DMS 273 treated with DMSO at 0.1 percent for 48 hours (cell line): ENCODE measurements around the gene SLC38A10.
"Not testable (repeated sequence)": the region's sequence is repeated elsewhere in the genome, so short reads cannot be mapped to it uniquely, and the experiment has no call there.

Source experiments
- DNase-seq: peaks from one replicate; lab custom pipeline; 2025; lab: John Stamatoyannopoulos, UW

Gene SLC38A10

DNA sequence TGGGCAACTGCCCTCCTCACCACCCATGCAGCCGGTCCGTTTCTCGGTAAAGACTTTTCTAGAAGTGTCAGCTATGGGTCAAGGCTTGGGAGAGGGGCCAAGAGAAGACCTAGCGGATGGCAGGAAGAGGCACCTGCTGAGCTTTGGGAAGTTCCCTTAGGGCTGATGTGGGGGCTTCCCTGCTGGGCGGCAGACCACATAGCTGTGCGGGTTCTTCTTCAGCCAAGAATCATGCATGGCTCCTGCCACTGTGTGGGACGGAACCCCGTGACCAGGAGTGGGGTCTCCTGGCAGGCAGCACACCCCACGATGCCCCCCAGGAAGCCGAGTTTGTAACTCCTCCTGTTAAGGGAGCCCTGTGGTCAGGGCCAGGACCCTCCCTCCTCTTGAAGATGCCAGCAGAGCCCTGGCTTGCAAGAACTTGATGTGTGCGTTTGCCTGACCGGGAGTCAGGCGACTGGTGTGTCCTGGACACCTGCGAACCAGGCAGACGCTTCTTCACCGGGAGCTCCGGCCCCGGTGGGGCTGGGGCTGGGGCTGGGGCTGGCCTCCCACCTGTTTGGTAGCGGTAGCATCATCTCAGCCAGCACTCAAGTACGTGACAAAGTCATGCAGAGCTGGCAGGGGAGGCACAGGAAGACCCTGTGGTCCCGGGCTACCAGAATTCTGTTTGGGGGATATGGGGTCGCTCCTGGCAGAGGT, 17.7 kb upstream of the SLC38A10 start:
- no peak for DNase-seq

DNA sequence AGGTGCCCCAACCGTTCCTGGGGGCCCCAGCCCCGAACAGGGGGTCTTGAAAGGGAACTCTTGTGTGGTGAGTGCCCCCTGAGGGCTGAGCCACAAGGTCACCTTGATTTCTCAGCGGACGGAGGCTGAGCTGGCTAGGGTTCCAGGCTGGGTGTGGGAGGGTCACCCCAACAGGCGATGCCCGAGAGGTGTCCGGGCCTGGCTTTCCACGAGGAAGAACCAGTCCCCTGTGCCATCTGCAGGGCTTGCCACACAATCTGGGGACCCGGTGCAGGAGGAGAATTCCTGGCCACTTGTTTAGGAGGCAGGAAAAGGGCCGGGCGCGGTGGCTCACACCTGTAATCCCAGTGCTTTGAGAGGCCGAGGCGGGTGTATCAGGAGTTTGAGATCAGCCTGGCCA, 16.8 kb upstream of the SLC38A10 start:
- no peak for DNase-seq

DNA sequence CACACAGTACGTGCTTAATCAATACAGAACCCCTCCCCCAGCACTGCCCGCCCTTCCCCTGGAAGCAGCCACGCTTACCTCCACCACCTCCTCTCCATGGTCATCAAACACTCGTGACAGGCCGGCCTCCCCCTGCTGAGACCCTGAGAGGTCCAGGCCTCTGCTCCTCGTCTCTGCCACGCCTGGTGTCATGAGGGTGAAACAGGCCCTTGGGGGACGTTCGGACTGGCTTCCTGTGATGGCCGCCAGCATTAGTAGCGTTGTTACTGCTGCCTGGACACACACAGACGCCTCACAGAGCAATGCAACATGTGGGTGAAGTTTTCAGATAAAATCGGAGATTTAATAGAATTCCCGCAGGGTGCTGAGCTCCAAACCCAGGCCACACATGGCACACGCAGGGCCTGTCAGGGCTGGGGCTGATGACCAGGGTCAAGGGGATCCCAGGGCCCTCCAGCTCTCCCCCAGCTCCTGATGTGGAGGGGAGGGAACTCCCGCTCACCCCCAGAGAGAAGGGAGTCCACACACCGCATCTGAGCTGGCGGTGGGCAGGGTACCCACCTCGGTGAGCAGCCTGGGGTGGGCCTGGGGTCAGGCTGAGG, 15.9 kb upstream of the SLC38A10 start:
- no peak for DNase-seq

DNA sequence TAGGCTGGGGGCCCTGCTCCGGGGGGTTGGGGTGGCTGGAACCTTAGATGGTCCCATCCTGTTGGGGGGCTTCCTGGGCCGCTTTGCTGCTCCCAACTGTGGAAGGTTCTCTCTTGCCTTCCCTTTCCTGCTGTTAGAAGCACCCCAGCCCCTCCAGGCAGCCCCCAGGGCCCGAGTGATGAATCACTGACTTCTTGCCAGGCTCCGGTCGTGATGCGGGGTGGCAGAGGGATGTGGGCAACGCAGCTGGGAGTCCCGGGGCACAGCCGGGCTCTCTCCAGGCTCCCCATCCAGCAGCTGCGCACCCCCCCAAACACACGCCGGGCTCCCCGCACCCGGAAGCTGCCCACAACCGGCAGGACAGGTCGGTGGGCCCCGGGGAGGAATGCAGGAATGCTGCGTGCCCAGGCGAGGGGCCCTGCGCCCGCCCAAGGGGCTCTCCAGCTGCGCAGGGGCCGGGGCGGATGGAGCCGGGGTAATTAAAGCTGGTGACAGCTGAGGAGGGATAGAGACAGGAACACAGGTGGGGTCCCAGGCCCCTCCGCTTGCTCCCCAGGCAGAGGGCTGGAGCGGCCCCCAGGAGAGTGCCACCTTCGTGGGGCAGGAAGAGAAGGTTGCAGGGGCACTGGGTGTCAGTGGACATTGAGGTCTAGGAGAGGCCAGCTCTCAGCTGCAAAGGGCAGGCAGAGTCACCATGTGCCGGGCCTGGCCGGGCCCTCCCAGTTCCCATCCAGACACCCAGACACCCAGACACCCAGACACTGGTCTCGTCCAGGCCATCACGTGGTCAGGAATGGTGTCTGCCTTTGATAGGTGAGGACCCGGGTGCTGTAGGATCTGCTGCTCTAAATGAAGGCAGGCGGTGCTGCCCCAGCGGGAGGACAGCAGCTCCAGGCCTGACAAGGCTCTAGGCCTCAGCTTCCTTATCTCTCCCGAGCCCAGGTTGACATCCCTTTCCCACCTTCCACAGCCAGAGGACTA, 15.0 kb upstream of the SLC38A10 start:
- DNase-seq, result no peak

DNA sequence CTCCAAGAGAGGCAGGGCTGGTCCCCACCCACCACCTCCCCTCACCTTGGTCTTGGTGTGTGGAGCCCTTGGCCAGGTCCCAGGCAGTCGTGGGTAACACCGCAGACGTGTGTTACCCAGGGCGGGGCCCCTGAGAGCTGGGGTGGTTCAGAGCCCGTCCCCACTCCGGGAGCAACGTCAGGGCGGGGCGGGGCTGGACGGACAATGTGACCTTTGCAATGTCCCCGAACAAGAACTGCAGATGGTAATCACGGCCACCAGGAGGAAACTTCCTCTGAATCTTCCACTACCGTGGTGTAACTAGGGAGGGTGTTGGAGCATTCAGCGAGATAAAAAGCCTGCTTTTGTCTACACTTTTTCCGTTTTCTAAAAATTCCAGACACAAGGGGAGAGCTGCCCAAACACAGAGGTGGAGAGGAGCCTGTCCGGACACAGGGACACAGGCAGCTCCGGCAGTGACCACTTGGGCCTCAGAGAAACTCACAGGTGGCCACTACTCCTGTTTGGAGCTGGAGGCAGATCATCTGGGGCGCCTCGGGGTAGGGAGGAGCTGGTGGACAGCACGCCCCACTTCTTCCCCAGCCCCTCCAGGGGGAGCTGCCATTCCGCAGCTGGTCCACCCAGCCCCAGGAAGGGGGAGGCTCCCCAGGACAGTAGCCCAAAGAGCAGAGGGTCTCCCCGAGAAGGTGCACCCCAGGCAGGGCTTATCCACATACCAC, 14.2 kb upstream of the SLC38A10 start:
- no peak for DNase-seq

DNA sequence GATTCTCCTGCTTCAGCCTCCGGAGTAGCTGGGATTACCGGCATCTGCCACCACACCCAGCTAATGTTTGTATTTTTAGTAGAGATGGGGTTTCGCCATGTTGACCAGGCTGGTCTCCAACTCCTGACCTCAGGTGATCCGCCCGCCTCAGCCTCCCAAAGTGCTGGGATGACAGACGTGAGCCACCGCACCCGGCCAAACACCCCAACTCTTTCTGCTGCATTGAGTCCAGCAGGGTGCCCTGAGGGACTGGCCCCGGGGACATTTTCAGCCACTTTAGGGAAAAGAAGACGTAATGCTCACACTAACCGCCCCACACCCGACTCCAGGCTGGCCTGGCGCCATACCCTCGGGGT, 13.7 kb upstream of the SLC38A10 start:
- not testable (repeated sequence) for DNase-seq

DNA sequence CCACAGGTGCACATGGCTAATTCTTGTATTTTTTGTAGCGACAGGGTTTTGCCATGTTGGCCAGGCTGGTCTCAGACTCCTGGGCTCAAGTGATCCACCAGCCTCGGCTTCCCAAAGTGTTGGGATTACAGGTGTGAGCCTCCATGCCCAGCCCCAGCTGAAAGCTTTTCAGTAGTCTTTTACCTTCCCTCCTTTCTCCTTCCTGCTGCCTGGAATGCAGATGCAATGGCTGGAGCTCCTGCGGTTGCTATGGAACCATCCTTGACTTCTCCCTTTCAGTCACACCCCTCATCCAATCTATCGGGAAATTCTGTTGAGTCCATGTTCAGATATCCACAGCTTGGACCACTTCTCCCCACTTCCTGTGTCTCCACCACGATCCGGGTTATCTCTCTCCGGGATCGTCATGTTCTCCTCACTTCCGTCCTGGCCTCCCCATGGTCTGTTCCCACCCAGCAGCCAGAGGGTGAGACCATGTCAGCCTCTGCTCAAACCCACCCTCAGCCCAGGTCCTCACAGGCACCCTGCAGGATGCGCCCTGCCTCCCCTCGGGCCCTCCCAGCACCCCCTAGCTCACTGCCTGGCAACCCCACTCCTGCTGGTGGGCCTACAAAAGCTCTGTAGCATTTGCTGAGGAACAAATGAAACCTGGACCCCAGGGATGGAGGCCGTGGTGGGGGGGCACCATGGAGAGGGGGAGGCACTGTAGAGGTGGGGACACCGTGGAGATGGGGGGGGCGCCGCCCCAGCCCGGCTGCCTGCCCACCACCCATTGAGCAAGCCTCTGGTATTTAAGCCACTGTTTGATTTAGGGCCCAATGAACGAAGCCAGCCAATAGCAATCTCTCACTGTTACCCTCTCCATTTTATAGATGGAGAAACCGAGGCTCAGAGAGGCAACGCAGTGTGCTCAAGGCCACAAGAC, 12.8 kb upstream of the SLC38A10 start:
- DNase-seq, result no peak

DNA sequence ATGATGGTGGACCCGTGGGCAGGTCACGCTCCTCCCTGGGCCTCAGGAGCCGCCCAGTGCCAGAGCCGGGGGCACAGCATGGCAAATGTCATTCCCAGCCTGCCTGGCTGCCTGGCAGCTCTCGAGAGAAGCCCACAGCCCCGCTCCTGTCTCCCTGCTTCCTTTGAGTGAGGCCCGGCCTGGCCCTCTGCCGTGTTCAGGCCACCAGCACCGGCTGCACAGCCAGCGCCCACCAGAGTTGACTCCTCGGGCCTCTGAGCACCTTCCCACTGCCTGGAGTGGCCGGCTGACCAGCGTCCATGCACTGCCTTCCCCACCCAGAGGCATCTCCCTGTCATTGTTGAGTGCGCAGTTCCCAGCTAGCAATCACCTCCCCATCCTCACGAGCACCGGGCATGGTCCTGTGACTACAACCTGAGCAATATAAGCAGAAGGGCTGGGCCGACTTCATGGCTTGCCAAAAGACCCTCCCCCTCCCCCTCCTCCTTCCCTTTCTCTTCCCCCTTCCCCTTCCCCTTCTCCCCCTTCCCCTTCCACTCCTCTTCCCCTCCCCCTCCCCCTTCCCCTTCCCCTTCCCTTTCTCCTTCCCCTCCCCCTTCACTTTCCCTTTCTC, 11.9 kb upstream of the SLC38A10 start:
- no peak for DNase-seq

DNA sequence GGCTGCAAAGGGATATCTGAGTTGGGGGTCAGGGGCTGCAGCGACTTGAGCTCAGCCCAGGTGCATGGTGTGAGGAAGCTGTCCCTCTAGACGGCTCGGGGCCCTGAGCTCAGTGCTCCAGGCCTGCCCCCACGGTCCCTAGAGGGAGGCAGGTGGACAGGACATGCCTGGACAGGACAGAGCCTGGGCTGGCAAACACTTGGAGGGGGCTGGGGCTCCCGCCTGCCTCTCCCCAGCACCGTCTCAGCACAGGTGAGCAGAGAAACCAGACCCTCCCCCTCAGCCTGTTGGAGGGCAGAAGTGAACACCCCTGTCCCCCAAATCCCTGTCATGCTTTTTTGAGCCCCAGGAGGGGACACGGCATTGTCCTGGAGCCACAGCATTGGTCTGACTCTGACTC, 11.4 kb upstream of the SLC38A10 start:
- no peak for DNase-seq

DNA sequence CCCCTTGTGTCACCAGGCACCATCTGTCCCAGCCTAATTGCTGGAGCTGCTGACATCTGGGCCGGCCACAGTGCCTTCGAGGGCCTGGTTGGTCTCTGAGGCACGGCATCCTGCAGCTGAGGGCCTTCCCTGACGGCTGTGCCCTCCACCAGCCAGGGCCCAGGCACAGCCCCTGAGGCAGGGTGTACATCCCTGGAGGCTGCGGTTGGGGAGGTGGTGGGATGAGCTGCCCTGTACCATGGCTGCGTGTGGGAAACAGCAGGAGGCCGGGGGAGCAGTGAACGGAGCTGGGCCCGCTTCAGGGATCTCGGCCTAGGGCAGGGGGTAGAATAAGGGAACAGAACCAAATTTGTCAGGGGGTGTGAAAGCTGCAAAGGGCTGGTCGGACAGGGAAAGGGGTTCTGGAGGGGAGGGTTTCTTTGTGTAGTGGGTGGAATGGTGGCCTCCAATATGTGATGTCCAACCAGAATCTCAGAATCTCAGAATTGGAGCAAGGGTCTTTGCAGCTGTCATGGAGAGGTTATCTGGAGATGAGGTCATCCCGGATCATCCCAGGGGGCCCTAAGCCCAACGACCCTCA, 10.0 kb upstream of the SLC38A10 start:
- DNase-seq, result no peak

DNA sequence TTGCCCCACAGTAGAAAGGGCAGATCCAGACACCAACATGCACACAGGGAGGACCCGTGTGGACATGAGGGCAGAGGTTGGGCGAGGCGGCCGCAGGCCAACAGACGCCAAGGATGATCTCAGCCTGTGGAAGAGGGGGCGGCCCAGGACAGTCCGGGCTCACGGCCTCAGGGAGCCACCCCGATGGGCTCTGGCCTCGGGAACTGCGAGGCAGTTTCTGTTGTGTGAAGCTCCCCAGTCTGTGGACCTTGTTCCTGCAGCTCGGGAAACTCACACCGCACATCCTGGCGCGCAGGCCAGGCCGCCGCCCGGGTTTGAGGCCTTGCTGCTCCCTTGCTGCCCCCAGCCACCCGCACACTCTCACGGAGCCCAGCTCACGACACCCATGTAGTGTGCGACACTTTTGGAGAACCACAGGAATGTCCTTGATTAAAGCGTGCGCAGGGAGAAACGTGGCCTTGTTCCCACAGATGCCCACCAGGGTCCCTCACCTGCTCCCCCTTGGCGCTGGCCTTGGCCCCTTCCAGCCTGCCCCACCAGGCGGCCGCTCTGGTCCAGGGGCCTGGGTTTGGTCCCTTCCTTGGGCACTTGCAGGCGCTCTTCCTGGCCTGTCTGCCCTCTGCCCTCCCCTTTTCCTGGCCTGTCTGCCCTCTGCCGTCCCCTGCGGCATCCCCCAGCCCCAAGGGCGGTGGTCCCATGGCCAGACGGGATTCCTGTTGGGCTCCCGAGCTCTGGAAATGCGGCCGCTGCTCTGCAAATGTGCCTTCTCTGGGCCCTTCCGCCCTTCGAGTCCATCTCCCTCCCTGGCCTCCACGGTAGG, 9.3 kb upstream of the SLC38A10 start:
- DNase-seq, result no peak

DNA sequence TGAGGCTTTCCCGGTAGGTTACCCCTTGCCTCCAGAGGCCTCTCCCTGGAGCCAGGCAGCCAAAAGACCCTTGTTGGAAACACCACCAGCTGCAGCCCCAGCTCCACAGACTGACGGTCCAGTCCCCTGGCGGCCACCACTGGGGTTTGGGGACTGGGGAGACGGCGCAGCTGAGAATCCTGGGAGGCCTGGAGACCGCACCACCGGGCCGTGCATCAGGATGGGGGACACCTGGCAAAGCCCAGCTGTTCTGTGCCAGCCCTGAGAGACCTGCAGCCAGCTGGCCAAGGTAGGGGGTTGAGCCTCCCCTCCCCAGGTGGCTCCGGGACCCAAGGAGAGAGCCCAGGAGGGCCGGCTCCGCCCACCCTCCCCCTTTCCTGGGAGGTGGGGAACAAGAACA, 8.3 kb upstream of the SLC38A10 start:
- DNase-seq, result no peak

DNA sequence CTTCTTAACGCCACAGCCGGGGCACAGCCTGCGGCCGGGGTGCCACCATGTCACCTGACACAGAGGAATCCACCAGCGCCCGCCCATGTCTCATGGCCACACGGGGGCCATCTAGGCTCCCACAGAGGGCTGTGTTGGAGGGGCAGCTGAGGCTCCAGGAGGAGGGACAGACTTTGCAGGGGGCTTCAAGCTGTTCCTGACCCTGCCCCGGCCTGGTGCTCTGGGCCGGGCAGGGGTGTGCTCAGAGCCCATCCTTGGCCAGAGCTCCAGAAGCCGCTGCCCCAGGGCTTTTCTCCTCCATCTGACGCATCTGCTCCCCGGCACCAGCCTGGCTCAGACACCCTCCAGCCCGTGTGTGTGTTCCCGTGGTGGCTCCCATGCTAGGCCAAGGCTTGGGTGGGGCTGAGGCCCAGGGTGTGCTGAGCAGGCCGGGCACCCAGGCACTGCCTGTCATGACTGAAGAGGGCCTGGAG, 7.8 kb upstream of the SLC38A10 start:
- no peak for DNase-seq

DNA sequence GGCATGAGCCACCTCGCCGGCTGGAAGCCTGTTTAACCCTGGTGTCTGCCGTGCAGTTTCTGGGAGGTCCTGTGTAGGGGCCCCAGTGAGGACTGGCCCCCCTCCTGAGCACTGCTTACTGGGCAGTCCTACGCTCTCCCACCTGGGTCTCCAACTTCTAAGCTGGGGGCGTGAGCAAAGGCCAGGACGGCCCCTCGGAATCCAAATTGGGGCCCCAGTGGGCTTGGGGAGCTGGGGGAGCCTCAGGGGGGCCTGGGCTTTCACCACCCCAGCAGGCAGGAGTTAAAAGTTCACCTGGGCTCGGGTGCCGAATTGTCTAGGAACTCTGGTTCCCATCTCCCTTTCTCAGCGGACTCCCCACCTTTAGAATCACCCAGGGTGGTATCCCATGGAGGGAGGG, 7.2 kb upstream of the SLC38A10 start:
- no peak for DNase-seq

DNA sequence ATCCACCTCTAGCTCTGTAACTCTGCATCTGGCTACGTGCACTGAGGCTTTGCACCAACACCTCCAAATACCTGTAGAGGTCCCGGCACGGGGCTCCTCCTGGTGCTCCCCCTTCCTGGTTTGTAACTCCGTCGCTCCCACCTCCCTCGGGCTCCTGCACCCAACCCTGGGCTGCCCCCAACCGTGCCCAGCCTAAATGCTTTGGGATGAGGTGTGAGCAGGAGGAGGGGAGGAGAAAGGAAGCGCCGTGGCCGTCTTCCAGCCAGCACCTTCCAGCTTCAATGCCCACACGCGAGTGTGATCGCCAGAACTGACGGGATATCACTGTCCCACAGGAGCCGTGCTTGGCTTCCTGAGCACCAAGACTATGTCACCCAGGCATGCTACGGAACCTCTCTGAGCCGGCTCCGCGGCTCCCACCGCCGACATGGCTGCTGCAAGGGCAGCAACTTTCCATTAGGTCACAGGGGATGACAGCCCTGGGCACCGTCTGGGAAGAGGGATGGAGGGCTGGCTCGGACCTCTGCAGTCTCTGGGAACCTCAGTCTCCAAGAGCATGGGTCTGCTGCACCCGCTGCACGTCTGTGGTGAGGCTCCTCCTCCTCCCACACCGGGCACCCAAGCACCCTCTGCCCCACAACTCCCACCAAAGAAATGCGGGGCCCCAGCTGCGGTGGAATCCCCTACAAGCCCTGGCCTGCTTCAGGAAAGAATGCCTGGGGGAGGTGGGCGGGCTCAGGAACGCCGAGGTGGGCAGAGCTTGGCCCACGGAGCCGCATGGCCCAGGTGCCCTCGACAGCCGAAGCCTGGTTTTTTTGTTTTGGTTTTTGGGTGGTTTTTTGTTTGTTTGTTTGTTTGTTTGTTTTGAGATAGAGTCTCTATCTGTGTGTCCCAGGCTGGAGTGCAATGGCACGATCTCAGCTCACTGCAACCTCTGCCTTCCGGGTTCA, 6.4 kb upstream of the SLC38A10 start:
- no peak for DNase-seq

DNA sequence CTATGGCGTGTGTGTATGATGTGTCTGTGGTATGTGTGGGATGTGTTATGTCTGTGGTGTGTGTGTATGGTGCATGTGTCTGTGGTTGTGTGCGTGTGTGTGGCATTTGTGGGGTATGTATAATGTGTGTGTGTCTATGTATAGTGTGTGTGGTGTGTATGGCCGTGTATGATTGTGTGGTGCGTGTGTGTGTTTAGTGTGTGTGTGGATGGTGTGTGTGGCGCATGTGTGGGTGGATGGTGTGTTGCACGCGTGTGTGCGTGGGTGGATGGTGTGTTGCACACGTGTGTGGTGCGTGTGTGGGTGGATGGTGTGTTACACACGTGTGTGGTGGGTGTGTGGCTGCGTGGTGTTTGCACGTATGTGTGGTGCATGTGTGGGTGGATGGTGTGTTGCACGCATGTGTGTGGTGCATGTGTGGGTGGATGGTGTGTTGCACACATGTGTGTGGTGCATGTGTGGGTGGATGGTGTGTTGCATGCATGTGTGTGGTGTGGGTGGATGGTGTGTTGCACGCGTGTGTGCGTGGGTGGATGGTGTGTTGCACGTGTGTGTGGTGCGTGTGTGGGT, 5.6 kb upstream of the SLC38A10 start:
- no peak for DNase-seq

DNA sequence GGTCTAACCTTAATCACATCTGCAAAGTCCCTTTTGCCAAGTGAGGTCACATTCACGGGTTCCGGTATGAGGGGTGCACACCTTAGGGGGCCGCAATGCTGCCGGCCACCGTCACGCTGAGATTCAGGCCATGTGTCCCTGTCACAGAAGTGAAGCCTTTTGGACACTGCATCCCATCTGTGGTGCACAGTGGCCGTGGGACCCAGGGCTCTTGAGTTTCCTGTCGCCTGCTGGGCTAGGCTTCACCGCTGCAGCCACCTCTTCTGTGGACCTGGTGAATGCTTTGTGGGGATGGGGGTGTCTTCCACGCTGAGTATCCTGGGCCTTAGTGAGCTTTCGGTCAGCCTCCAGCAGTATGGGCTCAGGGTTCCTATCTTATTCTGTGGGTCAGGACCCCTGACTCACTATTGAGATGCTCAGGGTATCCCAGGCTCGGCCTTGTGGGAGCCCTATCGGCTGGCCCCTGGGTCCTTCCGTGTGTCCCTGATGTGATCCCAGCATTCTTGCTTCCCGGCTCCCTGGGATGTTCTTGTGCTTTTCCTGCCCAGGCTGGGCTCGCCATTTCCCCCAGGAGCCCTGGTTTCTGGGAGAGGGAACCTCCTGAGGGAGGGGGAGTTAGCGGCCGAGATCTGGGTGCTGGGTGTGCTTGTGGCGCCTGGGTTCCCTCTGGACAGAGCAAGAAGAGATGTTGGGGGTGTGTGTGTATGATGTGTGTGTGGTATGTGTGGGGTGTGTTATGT, 4.9 kb upstream of the SLC38A10 start:
- DNase-seq, result no peak
